Measurements from ENCODE around the gene POLD2. TPM values are rescaled to one million over a fixed set of nuclear protein-coding genes. Genes with fewer than 3 reads are reported as not detected.

POLD2 gene
- total RNA-seq, 3 donors from 2014 or later: 38.9 to 49.8 (median 39.7) TPM

DNA sequence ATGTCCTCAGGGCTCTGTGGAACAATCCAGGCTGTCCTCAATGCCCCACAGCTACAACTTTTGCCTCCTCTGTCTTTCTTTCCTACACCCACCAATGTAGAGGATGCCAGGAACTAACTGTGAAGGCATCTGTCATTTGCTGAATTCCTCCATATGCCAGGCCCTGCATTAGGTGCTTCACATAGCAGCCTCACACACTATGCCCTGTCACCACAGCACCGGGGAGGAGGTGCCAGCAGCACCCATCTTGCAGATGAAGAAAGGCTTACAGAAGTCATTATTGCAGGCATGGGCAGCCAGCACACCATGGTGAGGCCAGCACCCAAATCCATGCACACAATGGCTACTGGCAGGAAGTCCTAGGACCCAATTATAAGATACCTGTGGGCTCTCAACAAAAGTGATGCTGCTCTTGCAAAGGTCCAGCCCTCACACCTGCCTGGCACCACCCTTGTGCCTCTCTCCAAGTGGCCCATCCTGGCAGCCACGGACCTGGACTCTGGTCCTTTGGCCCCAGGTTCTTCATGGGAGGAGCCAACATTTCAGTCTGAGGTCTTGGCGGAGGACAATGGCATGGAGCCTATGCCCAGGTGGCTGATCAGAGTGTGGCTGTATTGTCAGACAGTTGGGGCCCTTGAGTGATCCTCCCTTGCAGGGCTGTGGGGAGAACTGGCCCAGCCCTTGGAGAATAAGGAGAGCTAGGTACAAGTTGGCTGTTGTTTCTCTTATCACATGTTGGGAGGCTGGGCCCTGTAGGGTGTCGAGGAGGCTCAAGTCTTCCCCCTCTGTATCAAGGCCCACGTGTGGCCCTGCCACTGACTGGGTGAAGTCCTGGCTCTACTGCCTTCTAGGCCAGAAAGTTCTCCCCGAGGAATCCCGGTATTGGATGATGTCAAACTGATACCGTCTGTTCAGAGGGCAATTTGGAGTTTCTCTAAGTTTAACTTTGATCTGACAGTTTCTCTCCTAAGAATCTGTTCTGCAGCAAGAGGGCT, 32.1 kb upstream of the POLD2 start:
- peak in 1 of 2 donors; percentile 9 for DNase-seq (ENCODE audit: low spot score in 2 of 2)
- no peaks in the 10 kb centered on the region for H3K27me3 ChIP-seq
- intact Hi-C loops (cut with DNase I; ENCODE audit: low total_unique reads): no loop called here
- no peak overlapping the region for H3K4me3 ChIP-seq
- no peak for TF ChIP-seq POLR2A (IDR thresholded peaks at IDR 0.05)
- TF ChIP-seq, protein P1, sequence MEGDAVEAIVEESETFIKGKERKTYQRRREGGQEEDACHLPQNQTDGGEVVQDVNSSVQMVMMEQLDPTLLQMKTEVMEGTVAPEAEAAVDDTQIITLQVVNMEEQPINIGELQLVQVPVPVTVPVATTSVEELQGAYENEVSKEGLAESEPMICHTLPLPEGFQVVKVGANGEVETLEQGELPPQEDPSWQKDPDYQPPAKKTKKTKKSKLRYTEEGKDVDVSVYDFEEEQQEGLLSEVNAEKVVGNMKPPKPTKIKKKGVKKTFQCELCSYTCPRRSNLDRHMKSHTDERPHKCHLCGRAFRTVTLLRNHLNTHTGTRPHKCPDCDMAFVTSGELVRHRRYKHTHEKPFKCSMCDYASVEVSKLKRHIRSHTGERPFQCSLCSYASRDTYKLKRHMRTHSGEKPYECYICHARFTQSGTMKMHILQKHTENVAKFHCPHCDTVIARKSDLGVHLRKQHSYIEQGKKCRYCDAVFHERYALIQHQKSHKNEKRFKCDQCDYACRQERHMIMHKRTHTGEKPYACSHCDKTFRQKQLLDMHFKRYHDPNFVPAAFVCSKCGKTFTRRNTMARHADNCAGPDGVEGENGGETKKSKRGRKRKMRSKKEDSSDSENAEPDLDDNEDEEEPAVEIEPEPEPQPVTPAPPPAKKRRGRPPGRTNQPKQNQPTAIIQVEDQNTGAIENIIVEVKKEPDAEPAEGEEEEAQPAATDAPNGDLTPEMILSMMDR (IDR thresholded peaks at IDR 0.05): no peak
- no peak for TF ChIP-seq POLR2AphosphoS5 (IDR thresholded peaks at IDR 0.05)
- H3K36me3 ChIP-seq: no peaks in the 10 kb centered on the region
- no peaks in the 10 kb centered on the region for H3K4me1 ChIP-seq
- H3K9me3 ChIP-seq: no peaks in the 10 kb centered on the region
- H3K27ac ChIP-seq: no peak overlapping the region

DNA sequence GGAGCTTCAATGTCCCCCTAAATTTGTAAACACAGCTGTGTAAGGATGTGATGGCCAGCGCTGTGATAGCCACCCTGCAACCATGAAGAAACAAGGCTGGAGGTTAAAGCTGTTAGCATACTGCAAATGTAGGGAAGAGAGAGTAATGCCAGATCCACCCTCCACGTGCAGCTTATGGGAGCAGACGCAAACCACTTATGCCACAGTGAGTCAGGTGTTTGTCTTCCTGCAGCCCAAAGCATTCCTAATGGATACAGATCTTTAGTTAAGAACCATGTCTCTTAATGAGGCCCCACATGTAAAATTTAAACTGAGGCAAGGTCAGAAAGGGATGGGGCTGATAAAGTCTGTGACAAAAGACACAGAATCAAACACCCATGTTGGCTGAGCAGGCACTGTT, 31.4 kb upstream of the POLD2 start:
- Histone ChIP-seq H3K4me1 (no peaks in the 10 kb centered on the region), H3K4me3 (no peak overlapping the region), H3K36me3 (no peaks in the 10 kb centered on the region), H3K9me3 (no peaks in the 10 kb centered on the region), H3K27ac (no peak overlapping the region), H3K27me3 (no peaks in the 10 kb centered on the region)
- TF ChIP-seq POLR2AphosphoS5 (IDR thresholded peaks at IDR 0.05) (no peak), POLR2A (IDR thresholded peaks at IDR 0.05) (no peak)
- TF ChIP-seq, protein P1 (IDR thresholded peaks at IDR 0.05): no peak
- DNase-seq (ENCODE audit: low spot score in 2 of 2): peak in 1 of 2 donors; percentile 3
- intact Hi-C loops (cut with DNase I; ENCODE audit: low total_unique reads): no loop called here

DNA sequence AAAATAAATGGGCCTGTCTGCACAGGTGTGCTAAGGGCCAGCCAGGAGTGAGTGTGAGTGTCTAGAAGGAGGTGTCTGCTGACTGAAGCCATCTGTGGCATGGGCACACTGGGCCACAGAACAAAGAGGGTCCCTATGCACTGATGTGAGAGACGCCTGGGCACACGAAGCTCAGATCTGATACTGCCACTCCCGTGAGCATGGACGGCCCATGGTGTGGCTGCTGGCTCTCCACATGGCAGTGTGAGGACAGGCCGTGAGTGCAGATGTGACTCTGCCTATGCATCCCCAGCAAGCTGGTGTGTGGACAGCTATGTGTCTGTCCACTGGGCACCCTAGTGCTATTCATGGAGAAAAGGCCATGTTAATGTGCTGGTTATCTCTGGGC, 30.6 kb upstream of the POLD2 start:
- Histone ChIP-seq H3K9me3 (no peaks in the 10 kb centered on the region), H3K36me3 (no peaks in the 10 kb centered on the region), H3K4me3 (no peak overlapping the region), H3K27ac (no peak overlapping the region), H3K4me1 (no peaks in the 10 kb centered on the region), H3K27me3 (no peaks in the 10 kb centered on the region)
- TF ChIP-seq, protein P1 (IDR thresholded peaks at IDR 0.05): no peak
- no peak for TF ChIP-seq POLR2A (IDR thresholded peaks at IDR 0.05)
- TF ChIP-seq POLR2AphosphoS5 (IDR thresholded peaks at IDR 0.05): no peak
- intact Hi-C loops (cut with DNase I; ENCODE audit: low total_unique reads): no loop called here
- peak in 1 of 2 donors; percentile 31 for DNase-seq (ENCODE audit: low spot score in 2 of 2)

DNA sequence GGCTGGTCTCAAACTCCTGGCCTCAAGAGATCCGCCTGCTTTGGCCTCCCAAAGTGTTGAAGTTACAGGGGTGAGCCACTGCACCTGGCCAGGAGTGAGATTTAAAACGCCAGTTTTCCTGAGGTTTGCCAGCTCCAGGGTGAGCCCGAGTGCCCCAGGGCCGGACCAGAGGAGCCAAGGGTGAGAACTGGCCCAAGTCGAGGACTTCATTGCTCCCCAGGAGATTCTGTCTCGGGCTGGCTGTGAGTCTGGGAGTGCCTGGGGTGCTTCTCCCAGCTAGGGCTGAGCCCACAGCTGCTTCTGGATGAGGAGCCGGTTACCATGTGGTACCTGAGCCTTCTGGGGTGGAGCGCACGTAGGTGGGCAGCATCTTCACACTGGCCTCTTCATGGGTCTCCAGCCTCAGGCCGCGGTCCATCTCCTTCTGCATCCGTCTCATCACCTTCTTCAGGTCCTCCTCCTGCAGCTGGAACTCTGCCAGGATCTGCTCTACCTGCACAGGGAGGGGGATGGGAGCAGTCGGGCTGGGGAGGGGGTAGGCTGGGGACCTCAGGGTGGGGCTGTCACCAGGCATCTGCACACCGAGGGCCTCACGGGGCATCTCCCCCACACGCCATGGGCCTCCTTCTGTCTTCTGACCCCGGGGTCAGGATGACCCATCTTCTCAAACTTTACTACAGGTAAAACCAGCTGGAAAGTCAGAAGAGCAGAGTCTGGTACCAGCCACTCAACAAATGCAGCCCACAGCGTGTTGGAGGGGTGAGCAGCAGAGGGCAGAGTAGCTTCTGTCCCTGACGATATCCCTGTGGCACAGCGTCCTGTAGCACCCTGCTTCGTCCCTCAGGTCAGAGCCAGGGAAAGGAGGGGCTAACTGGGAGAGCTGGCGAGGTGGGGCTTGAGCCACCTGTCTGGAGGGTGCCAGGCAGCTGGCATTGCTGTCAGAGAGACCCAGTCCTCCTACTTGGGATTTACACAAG, 29.9 kb upstream of the POLD2 start:
- intact Hi-C loops (cut with DNase I; ENCODE audit: low total_unique reads): no loop called here

More for the DNA sequence above, 29.9 kb upstream of the POLD2 start:
- Histone ChIP-seq H3K27ac (no peak overlapping the region), H3K9me3 (no peaks in the 10 kb centered on the region), H3K27me3 (no peaks in the 10 kb centered on the region), H3K4me1 (no peaks in the 10 kb centered on the region), H3K36me3 (no peaks in the 10 kb centered on the region), H3K4me3 (no peak overlapping the region)
- no peak for TF ChIP-seq POLR2A (IDR thresholded peaks at IDR 0.05)
- no peak for TF ChIP-seq POLR2AphosphoS5 (IDR thresholded peaks at IDR 0.05)
- TF ChIP-seq, protein P1 (IDR thresholded peaks at IDR 0.05): no peak
- DNase-seq (ENCODE audit: low spot score in 2 of 2): peak in 1 of 2 donors; percentile 28

Data from breast epithelium (tissue), 4 donors.